Prostate gland (tissue), 2 donors: ENCODE data around the gene ZBED1. TPM values are rescaled to one million over a fixed set of nuclear protein-coding genes. Genes with fewer than 3 reads are reported as not detected.
"Not testable (repeated sequence)": the region's sequence is repeated elsewhere in the genome, so short reads cannot be mapped to it uniquely, and the experiment has no call there.

ENCODE experiments used
- DNase-seq: peaks from one replicate; pipeline ENCODE4 v3.0.0-alpha.2; 2019; ENCODE audit warnings: low spot score
- H3K27ac ChIP-seq, 2 donors: fragments of 200-600 bp; sonication (generic); 2 replicates each; pipeline ENCODE4 v1.5.1; 2017 to 2019
- H3K27me3 ChIP-seq: fragments of 200-600 bp; sonication (generic); replicated peaks from 2 replicates; pipeline ENCODE4 v1.5.1; 2019; ENCODE audit not compliant: insufficient read depth
- H3K36me3 ChIP-seq, 2 donors: fragments of 200-600 bp; sonication (generic); 1 replicate in 1 of 2; 2 replicates in 1 of 2; pipeline versions ENCODE4 v1.5.1 to v1.8.1; 2017 to 2019
- H3K4me1 ChIP-seq: fragments of 200-600 bp; sonication (generic); replicated peaks from 2 replicates; pipeline ENCODE4 v1.5.1; 2019
- H3K4me3 ChIP-seq, 2 donors: fragments of 200-600 bp; sonication (generic); 2 replicates each; pipeline ENCODE4 v1.5.1; 2017 to 2019
- H3K9me3 ChIP-seq: fragments of 200-600 bp; sonication (generic); 2 replicates; pipeline ENCODE4 v1.5.1; 2017
- POLR2A ChIP-seq: fragments of 450-650 bp; IDR thresholded peaks from one replicate; pipeline ENCODE4 v1.6.1; 2016; ENCODE audit warnings: antibody characterized with exemption, mild to moderate bottlenecking
- POLR2AphosphoS5 ChIP-seq: sonication (generic); formaldehyde crosslinking; IDR thresholded peaks from one replicate; pipeline ENCODE4 v1.6.1; 2017; ENCODE audit warnings: antibody characterized with exemption
- WGBS: methylation state at CpG from one replicate; pipeline ENCODE4 v1.1.5; 2018; 5-methylcytosine and 5-hydroxymethylcytosine counted together
- intact Hi-C: fragments of 100-400 bp; cut with DNase I; formaldehyde crosslinking; loops from one replicate; pipeline ENCODE4 v1.14.2; 2022
- total RNA-seq, 2 donors: library from RNA; depleted of rRNA; stranded (reverse); fragments of >200 nt; gene quantifications; one replicate each; pipeline ENCODE4 v1.1.0, GENCODE V29; 2016
- TF ChIP-seq, protein P1 (sequence below), 4 experiments: fragments of 200-600 bp in 2 of 4; fragments of 450-650 bp in 2 of 4; sonication (generic) in 2 of 4; IDR thresholded peaks; 1 replicate in 3 of 4; 2 replicates in 1 of 4; pipeline ENCODE4 v1.5.1; 2016 to 2019; ENCODE audit warnings: antibody characterized with exemption in 4 of 4, mild to moderate bottlenecking in 2 of 4, moderate library complexity in 2 of 4

Gene ZBED1
- total RNA-seq, 2 donors from 2014 or later, result 52.6 to 92.1 TPM

DNA sequence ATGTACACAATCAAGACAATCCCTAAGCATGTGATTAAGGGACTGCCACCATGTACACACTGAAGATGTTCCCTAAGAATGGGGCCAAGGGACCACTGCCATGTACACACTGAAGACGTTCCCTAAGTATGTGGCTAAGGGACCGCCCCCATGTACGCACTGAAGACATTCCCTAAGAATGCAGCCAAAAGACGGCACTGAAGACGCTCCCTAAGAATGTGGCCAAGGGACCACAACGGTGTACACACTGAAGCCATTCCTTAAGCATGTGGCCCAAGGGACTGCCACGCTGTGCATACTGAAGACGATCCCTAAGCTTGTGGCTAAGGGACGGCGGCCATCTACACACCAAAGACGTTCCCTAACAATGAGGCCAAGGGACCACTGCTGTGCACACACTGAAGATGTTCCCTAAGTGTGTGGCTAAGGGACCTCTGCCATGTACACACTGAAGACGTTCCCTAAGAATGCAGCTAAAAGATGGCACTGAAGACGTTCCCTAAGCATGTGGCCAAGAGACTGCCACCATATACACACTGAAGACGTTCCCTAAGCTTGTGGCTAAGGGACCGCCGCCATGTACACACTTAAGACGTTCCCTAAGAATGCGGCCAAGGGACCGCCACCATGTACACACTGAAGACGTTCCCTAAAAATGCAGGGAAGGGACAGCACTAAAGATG lies 26.4 kb downstream of the ZBED1 start:
- DNase-seq, result no peak

DNA sequence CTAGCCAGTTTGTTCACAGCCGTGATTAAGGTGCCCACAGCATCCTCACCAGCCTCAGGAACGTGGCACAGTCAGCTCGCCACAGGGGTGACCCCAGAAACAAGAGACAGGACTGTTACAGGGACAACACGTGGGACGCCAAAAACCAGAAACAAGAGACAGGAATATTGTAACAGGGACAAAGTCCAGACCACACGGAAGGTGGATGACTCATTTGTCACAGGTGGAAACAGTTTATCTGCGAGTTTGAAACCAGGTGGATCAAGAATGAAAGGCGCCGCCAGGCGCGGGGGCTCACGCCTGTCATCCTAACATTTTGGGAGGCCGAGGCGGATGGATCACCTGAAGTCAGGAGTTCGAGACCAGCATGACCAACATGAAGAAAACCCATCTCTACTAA lies 27.7 kb downstream of the ZBED1 start:
- H3K27ac ChIP-seq, intact Hi-C loops, H3K9me3 ChIP-seq, H3K36me3 ChIP-seq, H3K4me3 ChIP-seq, DNase-seq, H3K27me3 ChIP-seq, H3K4me1 ChIP-seq: not testable (repeated sequence)
- 80% methylated on average over 15 of the region's 15 CpGs for WGBS

More for the DNA sequence above, 26.4 kb downstream of the ZBED1 start:
- WGBS, result 87% methylated on average over 20 of the region's 20 CpGs
- no peaks in the 10 kb centered on the region for H3K36me3 ChIP-seq
- no peak overlapping the region for H3K4me3 ChIP-seq
- H3K9me3 ChIP-seq, result no peaks in the 10 kb centered on the region
- H3K4me1 ChIP-seq, result no peaks in the 10 kb centered on the region
- no peaks in the 10 kb centered on the region for H3K27me3 ChIP-seq
- H3K27ac ChIP-seq, result no peak overlapping the region
- TF ChIP-seq POLR2A (no peak), POLR2AphosphoS5 (no peak)
- TF ChIP-seq, protein P1, sequence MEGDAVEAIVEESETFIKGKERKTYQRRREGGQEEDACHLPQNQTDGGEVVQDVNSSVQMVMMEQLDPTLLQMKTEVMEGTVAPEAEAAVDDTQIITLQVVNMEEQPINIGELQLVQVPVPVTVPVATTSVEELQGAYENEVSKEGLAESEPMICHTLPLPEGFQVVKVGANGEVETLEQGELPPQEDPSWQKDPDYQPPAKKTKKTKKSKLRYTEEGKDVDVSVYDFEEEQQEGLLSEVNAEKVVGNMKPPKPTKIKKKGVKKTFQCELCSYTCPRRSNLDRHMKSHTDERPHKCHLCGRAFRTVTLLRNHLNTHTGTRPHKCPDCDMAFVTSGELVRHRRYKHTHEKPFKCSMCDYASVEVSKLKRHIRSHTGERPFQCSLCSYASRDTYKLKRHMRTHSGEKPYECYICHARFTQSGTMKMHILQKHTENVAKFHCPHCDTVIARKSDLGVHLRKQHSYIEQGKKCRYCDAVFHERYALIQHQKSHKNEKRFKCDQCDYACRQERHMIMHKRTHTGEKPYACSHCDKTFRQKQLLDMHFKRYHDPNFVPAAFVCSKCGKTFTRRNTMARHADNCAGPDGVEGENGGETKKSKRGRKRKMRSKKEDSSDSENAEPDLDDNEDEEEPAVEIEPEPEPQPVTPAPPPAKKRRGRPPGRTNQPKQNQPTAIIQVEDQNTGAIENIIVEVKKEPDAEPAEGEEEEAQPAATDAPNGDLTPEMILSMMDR (IDR thresholded peaks at IDR 0.05), result no peak
- intact Hi-C loops, result no loop called here

GRCh38 chrX:2471641-2472040 lies 29.1 kb downstream of the ZBED1 start:
- H3K27me3 ChIP-seq, result no peaks in the 10 kb centered on the region
- intact Hi-C loops, result no loop called here
- H3K27ac ChIP-seq, result no peak overlapping the region
- H3K36me3 ChIP-seq, result no peaks in the 10 kb centered on the region
- WGBS, result 96% methylated on average over 7 of the region's 7 CpGs
- H3K9me3 ChIP-seq, result no peaks in the 10 kb centered on the region
- no peaks in the 10 kb centered on the region for H3K4me1 ChIP-seq
- no peak for DNase-seq
- TF ChIP-seq, protein P1 (IDR thresholded peaks at IDR 0.05), result no peak
- no peak overlapping the region for H3K4me3 ChIP-seq

DNA sequence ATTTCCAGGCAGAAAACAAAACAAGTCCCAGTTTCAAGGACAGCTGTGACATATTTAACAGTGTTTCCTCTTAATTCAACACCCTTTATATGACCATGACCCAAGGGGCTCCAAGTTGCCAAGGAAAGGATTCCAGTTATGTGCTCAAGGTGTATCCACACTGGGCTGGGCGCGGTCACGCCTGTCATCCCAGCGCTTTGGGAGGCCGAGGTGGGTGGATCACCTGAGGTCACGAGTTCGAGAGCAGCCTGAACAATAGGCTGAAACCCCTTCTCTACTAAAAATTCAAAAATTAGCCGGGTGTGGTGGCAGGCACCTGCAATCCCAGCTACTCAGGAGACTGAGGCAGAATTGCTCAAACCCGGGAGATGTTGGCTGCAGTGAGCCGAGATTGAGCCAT lies 29.6 kb downstream of the ZBED1 start:
- 95% methylated on average over 10 of the region's 10 CpGs for WGBS
- H3K9me3 ChIP-seq, intact Hi-C loops, H3K27ac ChIP-seq, H3K4me3 ChIP-seq, DNase-seq, H3K27me3 ChIP-seq, H3K36me3 ChIP-seq, H3K4me1 ChIP-seq: not testable (repeated sequence)

- H3K9me3 ChIP-seq, intact Hi-C loops, H3K36me3 ChIP-seq, H3K4me1 ChIP-seq, H3K27me3 ChIP-seq, H3K27ac ChIP-seq, H3K4me3 ChIP-seq, DNase-seq: not testable (repeated sequence)
- 93% methylated on average over 4 of the region's 4 CpGs for WGBS
These were observed 30.9 kb downstream of the ZBED1 start for GRCh38 chrX:2469852-2470251.

GRCh38 chrX:2469196-2469685 lies 31.5 kb downstream of the ZBED1 start:
- 96% methylated on average over 19 of the region's 22 CpGs for WGBS
- Histone ChIP-seq H3K9me3 (no peaks in the 10 kb centered on the region), H3K36me3 (no peaks in the 10 kb centered on the region), H3K4me1 (no peaks in the 10 kb centered on the region), H3K27ac (no peak overlapping the region), H3K27me3 (no peaks in the 10 kb centered on the region), H3K4me3 (no peak overlapping the region)
- TF ChIP-seq, protein P1 (IDR thresholded peaks at IDR 0.05), result no peak
- TF ChIP-seq POLR2A, result no peak
- no peak for TF ChIP-seq POLR2AphosphoS5
- DNase-seq, result no peak
- intact Hi-C loops, result no loop called here
